ENCODE results near the gene MPRIP. TPM values are rescaled to one million over a fixed set of nuclear protein-coding genes. Genes with fewer than 3 reads are reported as not detected.

MPRIP gene
- total and polyA plus RNA-seq, 2 donors (not counting 3 experiments of a cell fraction or from before 2014, with no cell fraction given), result 94.6 to 246 TPM

DNA sequence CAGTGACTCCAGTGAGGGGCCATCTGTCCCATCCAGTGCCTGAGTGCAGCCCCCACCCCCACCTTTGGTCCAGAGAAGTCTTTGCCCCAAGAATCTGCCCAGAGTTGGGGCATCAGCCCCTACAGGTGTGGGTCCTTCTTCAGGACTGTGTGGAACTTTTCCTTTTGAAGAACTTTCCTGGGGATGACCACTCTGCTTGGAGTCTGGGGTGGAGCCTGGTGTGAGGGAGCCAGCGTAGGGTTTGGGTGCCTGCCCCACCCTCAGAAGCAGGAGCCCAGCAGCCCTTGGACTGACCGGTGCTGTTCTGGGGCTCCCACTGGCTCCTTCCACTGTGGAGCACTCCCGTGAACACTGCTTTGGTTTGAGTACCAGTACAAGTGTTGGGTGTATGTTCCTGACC lies 19.3 kb downstream of the MPRIP start:
- H4K20me1 ChIP-seq (replicated peaks; ENCODE audit: control insufficient read depth, extremely low read depth, insufficient read depth, low read length), result peaks cover 4% of the 10 kb centered on the region
- CTCF ChIA-PET, result no interaction called here
- no peak overlapping the region for H3K4me2 ChIP-seq (ENCODE audit: insufficient read depth, low read length)
- TF ChIP-seq, protein P1, sequence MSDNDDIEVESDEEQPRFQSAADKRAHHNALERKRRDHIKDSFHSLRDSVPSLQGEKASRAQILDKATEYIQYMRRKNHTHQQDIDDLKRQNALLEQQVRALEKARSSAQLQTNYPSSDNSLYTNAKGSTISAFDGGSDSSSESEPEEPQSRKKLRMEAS (IDR thresholded peaks at IDR 0.05; ENCODE audit: insufficient read depth, insufficient read length), result no peak
- no peak for TF ChIP-seq JUN (IDR thresholded peaks at IDR 0.05; ENCODE audit: borderline replicate concordance, insufficient read depth, insufficient read length, low read depth)
- no peak for TF ChIP-seq FOS (IDR thresholded peaks at IDR 0.05; ENCODE audit: borderline replicate concordance, insufficient read depth, low read length)
- TF ChIP-seq POLR2A (IDR thresholded peaks at IDR 0.05; ENCODE audit: low read depth, low read length), result no peak
- no peak for TF ChIP-seq EZH2 (IDR thresholded peaks at IDR 0.05; ENCODE audit: borderline replicate concordance, low read depth, low read length, severe bottlenecking)
- no peak for TF ChIP-seq GATA2 (IDR thresholded peaks at IDR 0.05; ENCODE audit: insufficient read depth, insufficient read length, low read depth, low read length)
- no peak for TF ChIP-seq POLR2AphosphoS5 (IDR thresholded peaks at IDR 0.05; ENCODE audit: insufficient read depth, low read depth, low read length)
- TF ChIP-seq, protein P2, sequence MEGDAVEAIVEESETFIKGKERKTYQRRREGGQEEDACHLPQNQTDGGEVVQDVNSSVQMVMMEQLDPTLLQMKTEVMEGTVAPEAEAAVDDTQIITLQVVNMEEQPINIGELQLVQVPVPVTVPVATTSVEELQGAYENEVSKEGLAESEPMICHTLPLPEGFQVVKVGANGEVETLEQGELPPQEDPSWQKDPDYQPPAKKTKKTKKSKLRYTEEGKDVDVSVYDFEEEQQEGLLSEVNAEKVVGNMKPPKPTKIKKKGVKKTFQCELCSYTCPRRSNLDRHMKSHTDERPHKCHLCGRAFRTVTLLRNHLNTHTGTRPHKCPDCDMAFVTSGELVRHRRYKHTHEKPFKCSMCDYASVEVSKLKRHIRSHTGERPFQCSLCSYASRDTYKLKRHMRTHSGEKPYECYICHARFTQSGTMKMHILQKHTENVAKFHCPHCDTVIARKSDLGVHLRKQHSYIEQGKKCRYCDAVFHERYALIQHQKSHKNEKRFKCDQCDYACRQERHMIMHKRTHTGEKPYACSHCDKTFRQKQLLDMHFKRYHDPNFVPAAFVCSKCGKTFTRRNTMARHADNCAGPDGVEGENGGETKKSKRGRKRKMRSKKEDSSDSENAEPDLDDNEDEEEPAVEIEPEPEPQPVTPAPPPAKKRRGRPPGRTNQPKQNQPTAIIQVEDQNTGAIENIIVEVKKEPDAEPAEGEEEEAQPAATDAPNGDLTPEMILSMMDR (IDR thresholded peaks at IDR 0.05; ENCODE audit: extremely low read depth in 1 of 2, insufficient read depth in 1 of 2, low read depth in 1 of 2, low read length in 2 of 2), result no peak
- TF ChIP-seq MYC (IDR thresholded peaks at IDR 0.05; ENCODE audit: low read depth, low read length), result no peak
- peaks cover 100% of the 10 kb centered on the region for H3K79me2 ChIP-seq (ENCODE audit: control insufficient read depth, insufficient read depth, low read length)
- H3K4me1 ChIP-seq (ENCODE audit: control insufficient read depth, extremely low read depth, insufficient read depth, low read length), result no peaks in the 10 kb centered on the region
- H3K9me3 ChIP-seq (replicated peaks; ENCODE audit: control insufficient read depth, insufficient read depth, low read length), result no peaks in the 10 kb centered on the region
- POLR2A ChIA-PET, result no interaction called here
- no TSS peak for BruUV-seq (replicated peaks)
- no peak overlapping the region for H3K27ac ChIP-seq (ENCODE audit: insufficient read depth, low read depth, low read length)
- intact Hi-C loops (cut with micrococcal nuclease) (loop anchor here (10.0 kb wide), 1 partner anchor 57 kb away; no protein-coding TSS in a partner anchor), dilution Hi-C loops (cut with MboI; ENCODE audit: extremely low pct_ligation_motif_present, low sequenced_read_pairs) (no loop called here)
- DNase-seq (ENCODE audit: low read depth, low spot score) (no peak), FAIRE-seq (no peak)
- H3K9me1 ChIP-seq (replicated peaks; ENCODE audit: control insufficient read depth, extremely low read depth, insufficient read depth, low read length), result no peaks in the 10 kb centered on the region
- no peak overlapping the region for H2AFZ ChIP-seq (ENCODE audit: low read depth, low read length)
- H3K9ac ChIP-seq (replicated peaks; ENCODE audit: extremely low read depth, insufficient read depth, low read length), result no peak overlapping the region
- H3K36me3 ChIP-seq (ENCODE audit: control insufficient read depth in 2 of 2, extremely low read depth in 1 of 2, insufficient read depth in 2 of 2, low read length in 2 of 2), result peaks cover 0 to 8% of the 10 kb centered on the region in 2 experiments
- H3K4me3 ChIP-seq (replicated peaks in 1 of 3; ENCODE audit: insufficient read depth in 1 of 3, low read depth in 1 of 3, low read length in 3 of 3), result no peak overlapping the region
- H3K27me3 ChIP-seq (ENCODE audit: control insufficient read depth in 2 of 2, insufficient read depth in 2 of 2, low read length in 2 of 2), result no peaks in the 10 kb centered on the region

Data from endothelial cell of umbilical vein (primary cell).